Osteoblast (primary cell): ENCODE results near the gene FUT1. TPM values are rescaled to one million over a fixed set of nuclear protein-coding genes. Genes with fewer than 3 reads are reported as not detected.

ENCODE experiments used
- DNase-seq: peaks from one replicate; pipeline ENCODE4 v3.0.0; 2011; ENCODE audit warnings: low spot score, mixed read lengths; ENCODE audit not compliant: insufficient read length; ENCODE audit errors: missing footprints
- H2AFZ ChIP-seq: 2 replicates; pipeline ENCODE4 v1.6.0; 2011; ENCODE audit warnings: mild to moderate bottlenecking, low read length
- H3K27ac ChIP-seq: 2 replicates; pipeline ENCODE4 v1.5.1; 2011; ENCODE audit warnings: mild to moderate bottlenecking, low read depth, low read length, moderate library complexity
- H3K27me3 ChIP-seq: 2 replicates; pipeline ENCODE4 v1.6.0; 2012; ENCODE audit warnings: mild to moderate bottlenecking, control low read depth, inconsistent platforms, low read length, moderate library complexity; ENCODE audit not compliant: insufficient read depth
- H3K36me3 ChIP-seq: 2 replicates; pipeline ENCODE4 v1.5.1; 2011; ENCODE audit warnings: mild to moderate bottlenecking, low read length, control low read depth, moderate library complexity; ENCODE audit not compliant: insufficient read depth
- H3K4me1 ChIP-seq: 2 replicates; pipeline ENCODE4 v1.5.1; 2011; ENCODE audit warnings: mild to moderate bottlenecking, low read length, control low read depth, moderate library complexity; ENCODE audit not compliant: insufficient read depth
- H3K4me2 ChIP-seq: 2 replicates; pipeline ENCODE4 v1.6.0; 2011; ENCODE audit warnings: mild to moderate bottlenecking, low read length; ENCODE audit not compliant: insufficient read depth
- H3K4me3 ChIP-seq: fragments of 200-600 bp; sonication (generic); 3 replicates; pipeline ENCODE4 v1.5.1; 2012; ENCODE audit warnings: mild to moderate bottlenecking, low read length, inconsistent platforms; ENCODE audit not compliant: insufficient read depth
- H3K79me2 ChIP-seq: 2 replicates; pipeline ENCODE4 v1.6.0; 2012; ENCODE audit warnings: mild to moderate bottlenecking, low read length, control low read depth, inconsistent platforms; ENCODE audit not compliant: insufficient read depth
- H3K9me3 ChIP-seq: 2 replicates; pipeline ENCODE4 v1.5.1; 2011; ENCODE audit warnings: low read depth, low read length, control low read depth
- H4K20me1 ChIP-seq: 2 replicates; pipeline ENCODE4 v1.6.0; 2012; ENCODE audit warnings: mild to moderate bottlenecking, low read length, control low read depth; ENCODE audit not compliant: insufficient read depth
- total RNA-seq: library from RNA; depleted of rRNA; stranded (reverse); fragments of >200 nt; gene quantifications from 2 replicates; pipeline ENCODE4 v1.2.3, GENCODE V29; 2012
- TF ChIP-seq, protein P1 (sequence below): IDR thresholded peaks from 2 replicates; pipeline ENCODE4 v1.5.1; 2011; ENCODE audit warnings: mild to moderate bottlenecking, low read depth, low read length, moderate library complexity; ENCODE audit errors: extremely low read depth

FUT1 gene
- total RNA-seq, 1 donor = under 0.01 TPM

GRCh38 chr19:48779636-48780035 is 27.2 kb upstream of the FUT1 start:
- no peaks in the 10 kb centered on the region for H4K20me1 ChIP-seq
- no peak overlapping the region for H3K4me3 ChIP-seq
- DNase-seq = peak; percentile 4
- H3K79me2 ChIP-seq = no peaks in the 10 kb centered on the region
- H3K27ac ChIP-seq = no peak overlapping the region
- no peaks in the 10 kb centered on the region for H3K9me3 ChIP-seq
- H3K36me3 ChIP-seq = no peaks in the 10 kb centered on the region
- TF ChIP-seq, protein P1, sequence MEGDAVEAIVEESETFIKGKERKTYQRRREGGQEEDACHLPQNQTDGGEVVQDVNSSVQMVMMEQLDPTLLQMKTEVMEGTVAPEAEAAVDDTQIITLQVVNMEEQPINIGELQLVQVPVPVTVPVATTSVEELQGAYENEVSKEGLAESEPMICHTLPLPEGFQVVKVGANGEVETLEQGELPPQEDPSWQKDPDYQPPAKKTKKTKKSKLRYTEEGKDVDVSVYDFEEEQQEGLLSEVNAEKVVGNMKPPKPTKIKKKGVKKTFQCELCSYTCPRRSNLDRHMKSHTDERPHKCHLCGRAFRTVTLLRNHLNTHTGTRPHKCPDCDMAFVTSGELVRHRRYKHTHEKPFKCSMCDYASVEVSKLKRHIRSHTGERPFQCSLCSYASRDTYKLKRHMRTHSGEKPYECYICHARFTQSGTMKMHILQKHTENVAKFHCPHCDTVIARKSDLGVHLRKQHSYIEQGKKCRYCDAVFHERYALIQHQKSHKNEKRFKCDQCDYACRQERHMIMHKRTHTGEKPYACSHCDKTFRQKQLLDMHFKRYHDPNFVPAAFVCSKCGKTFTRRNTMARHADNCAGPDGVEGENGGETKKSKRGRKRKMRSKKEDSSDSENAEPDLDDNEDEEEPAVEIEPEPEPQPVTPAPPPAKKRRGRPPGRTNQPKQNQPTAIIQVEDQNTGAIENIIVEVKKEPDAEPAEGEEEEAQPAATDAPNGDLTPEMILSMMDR = no peak
- no peaks in the 10 kb centered on the region for H3K4me1 ChIP-seq
- H3K4me2 ChIP-seq = no peak overlapping the region
- H2AFZ ChIP-seq = no peak overlapping the region
- H3K27me3 ChIP-seq = no peaks in the 10 kb centered on the region

DNA sequence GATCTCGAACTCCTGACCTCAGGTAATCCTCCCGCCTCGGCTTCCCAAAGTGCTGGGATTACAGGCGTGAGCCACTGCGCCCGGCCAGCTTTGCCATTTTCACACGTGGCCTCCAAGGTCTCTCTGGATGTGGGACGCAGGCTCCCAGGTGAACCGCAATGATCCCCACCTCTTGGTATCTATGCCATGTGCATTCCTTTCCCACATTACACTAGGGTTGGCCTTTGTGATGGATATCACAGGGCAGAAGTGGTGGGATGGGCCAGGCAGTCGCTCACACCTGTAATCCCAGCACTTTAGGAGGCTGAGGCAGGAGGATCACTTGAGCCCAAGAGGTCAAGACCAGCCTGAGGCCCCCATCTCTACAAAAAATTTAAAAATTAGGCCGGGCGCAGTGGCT is 25.3 kb upstream of the FUT1 start:
- Histone ChIP-seq H3K4me1 (no peaks in the 10 kb centered on the region), H3K27ac (no peak overlapping the region), H3K4me2 (no peak overlapping the region), H3K79me2 (no peaks in the 10 kb centered on the region), H2AFZ (no peak overlapping the region), H3K36me3 (no peaks in the 10 kb centered on the region), H3K4me3 (no peak overlapping the region), H3K9me3 (no peaks in the 10 kb centered on the region), H3K27me3 (no peaks in the 10 kb centered on the region), H4K20me1 (no peaks in the 10 kb centered on the region)
- peak; percentile 6 for DNase-seq
- TF ChIP-seq, protein P1 = no peak

DNA sequence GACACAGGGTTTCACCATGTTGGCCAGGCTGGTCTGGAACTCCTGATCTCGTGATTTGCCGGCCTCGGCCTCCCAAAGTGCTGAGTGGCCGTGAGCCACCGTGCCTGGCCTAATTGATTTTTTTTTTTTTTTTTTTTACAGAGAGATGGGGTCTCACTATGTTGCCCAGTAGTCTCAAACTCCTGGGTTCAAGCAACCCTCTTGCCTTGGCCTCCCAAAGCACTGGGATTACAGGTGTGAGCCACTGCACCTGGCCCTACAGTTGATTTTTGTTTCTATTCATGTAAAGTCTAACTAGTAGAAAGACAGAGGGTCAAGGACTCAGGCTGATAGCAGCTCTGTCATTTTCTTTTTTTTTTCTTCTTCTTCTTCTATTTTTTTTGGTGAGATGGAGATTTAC is 24.7 kb upstream of the FUT1 start:
- no peaks in the 10 kb centered on the region for H3K4me1 ChIP-seq
- no peaks in the 10 kb centered on the region for H3K9me3 ChIP-seq
- no peak overlapping the region for H3K4me2 ChIP-seq
- no peaks in the 10 kb centered on the region for H3K79me2 ChIP-seq
- H4K20me1 ChIP-seq = no peaks in the 10 kb centered on the region
- no peak overlapping the region for H2AFZ ChIP-seq
- no peak for DNase-seq
- H3K36me3 ChIP-seq = no peaks in the 10 kb centered on the region
- TF ChIP-seq, protein P1 = no peak
- no peak overlapping the region for H3K27ac ChIP-seq
- H3K4me3 ChIP-seq = no peak overlapping the region
- no peaks in the 10 kb centered on the region for H3K27me3 ChIP-seq

DNA sequence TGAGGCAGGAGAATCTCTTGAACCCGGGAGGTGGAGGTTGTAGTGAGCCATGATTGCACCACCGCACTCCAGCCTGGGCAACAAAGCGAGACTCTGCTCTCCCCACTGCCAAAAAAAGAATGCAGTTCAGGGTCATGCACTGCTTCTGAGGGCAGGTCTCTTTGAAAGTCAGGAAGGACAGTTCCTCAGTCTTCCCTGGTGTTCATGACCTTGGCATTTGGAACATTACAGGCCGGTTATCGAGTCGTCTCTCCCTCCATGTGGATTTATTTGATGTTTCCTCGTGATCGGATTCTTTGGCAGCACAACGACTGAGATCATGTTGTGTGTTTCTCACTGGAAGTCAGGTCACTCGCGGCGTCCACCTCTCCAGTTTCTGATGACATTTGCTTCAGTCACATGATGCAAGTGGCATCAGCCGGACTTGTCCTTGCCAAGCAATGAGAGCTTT is 20.1 kb upstream of the FUT1 start:
- Histone ChIP-seq H3K27ac (no peak overlapping the region), H3K9me3 (no peaks in the 10 kb centered on the region), H4K20me1 (no peaks in the 10 kb centered on the region), H3K36me3 (no peaks in the 10 kb centered on the region), H3K4me1 (peaks cover 12% of the 10 kb centered on the region), H3K4me2 (no peak overlapping the region), H2AFZ (no peak overlapping the region), H3K4me3 (no peak overlapping the region), H3K79me2 (no peaks in the 10 kb centered on the region), H3K27me3 (peaks cover 21% of the 10 kb centered on the region)
- no peak for DNase-seq
- TF ChIP-seq, protein P1 = no peak
